ENCODE results near the gene EFNA1.
"Not testable (repeated sequence)": the region's sequence is repeated elsewhere in the genome, so short reads cannot be mapped to it uniquely, and the experiment has no call there.

EFNA1 gene

GRCh38 chr1:155092641-155093040, 35.0 kb upstream of the EFNA1 start:
- no peak for DNase-seq

DNA sequence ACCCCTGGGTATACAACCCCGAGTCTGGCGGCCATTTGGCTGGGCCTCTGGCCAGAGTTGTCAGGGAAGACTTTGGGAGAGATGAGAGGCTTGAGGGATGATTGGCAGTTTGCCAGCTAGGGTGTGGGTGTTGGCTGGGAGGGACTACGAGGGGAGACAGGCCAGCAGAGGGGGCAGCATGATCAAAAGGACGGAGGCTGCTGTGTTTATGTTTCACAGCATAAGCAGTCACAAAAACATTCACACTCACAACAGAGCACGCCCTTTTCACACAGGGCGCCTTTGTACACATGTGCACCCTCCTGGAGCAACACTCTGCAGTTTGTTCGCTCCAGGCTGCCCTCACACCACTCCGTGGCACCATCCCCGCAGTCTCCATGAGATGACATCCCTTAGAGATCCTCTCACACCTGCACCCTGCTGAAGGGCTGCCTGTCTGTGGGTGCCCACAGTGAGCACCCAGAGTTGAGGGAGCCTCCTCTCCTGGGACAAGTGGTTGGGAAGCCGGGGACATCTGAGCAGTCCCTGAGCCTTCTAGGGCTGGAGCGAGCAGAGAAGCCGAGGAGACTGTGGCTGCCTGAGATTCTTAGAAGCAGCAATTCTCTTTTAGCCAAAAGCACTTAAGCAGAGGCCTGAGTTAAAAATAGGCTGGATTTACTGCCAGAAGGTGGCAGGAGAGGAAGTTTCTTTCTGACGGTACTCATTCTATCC, 33.6 kb upstream of the EFNA1 start:
- peak; percentile 64 for DNase-seq

- no peak for DNase-seq
Observed at GRCh38 chr1:155094622-155094948, 33.1 kb upstream of the EFNA1 start.

DNA sequence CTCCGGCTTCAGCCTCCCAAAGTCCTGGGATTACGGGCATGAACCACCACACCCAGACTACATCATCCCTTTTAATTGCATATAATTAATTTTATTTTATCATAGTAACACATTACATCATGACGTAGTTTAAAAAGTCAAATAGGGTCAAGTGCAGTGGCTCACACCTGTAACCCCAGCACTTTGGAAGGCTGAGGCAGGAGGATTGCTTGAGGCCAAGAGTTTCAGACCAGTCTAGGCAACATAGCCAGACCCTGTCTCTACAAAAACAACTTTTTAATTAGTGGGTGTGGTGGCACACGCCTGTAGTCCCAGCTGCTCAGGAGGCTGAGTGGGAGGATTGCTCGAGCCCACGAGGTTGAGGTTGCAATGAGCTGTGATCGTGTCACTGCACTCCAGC, 28.3 kb upstream of the EFNA1 start:
- DNase-seq: no peak

- DNase-seq: no peak
Observed at GRCh38 chr1:155103325-155103724, 24.4 kb upstream of the EFNA1 start.

GRCh38 chr1:155104605-155105534, 22.8 kb upstream of the EFNA1 start:
- no peak for DNase-seq

GRCh38 chr1:155105604-155106011, 22.1 kb upstream of the EFNA1 start:
- no peak for DNase-seq

DNA sequence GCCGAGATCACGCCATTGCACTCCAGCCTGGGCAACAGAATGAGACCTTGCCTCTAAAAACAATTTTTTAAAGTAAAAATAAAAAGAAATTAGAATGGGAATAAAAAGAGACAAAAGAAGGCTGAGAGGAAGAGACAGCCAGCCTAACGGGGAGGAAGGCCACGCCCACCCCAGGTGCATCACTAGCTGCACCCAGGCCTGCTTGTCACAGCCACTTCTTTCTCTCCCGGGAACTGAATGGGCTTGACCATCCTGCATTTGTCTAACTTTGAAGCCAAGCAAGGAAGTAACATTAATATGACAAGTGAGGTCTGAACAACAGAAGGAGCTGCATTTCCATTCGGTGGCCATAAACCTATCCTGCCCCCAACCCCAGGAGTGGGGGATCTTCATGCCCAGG, 20.8 kb upstream of the EFNA1 start:
- DNase-seq: no peak

GRCh38 chr1:155107309-155108264, 20.1 kb upstream of the EFNA1 start:
- no peak for DNase-seq

DNA sequence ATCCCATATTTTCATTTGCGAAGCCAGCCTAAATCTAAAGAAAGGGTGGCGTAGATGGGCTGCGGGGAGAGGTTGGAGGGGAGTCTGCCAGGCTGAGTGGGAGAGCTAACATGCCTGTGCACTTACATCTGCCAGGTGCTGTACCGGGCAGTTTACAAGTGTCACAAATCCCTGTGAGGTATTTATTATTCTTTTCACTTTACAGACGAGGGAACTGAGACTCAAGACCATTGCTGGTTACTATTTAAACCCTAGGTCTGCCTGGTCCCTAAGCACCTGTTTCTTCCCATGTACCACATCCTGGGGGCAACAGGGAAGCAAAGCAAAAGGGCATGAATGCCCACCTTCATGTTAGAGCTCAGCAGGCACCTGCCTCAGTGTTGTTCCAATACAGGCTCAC, 19.4 kb upstream of the EFNA1 start:
- DNase-seq: no peak

DNA sequence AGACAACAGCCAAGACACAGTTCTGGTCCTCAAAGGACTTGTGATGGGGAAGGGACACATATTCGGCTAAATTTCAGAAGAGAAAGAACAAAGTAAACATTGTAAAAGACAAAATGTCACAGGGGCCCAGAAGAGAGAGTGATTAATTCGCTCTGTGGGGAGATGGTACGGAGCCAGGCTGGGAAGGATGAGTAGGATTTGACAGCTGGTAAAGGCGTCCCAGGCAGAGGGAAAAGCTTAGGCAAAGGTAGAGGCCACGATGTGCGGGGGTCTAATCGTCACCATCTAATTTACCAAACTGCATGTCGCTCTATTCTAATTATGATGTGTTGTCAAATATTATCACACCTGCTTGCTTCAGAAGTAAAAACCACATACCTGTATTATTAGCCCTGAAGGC, 17.3 kb upstream of the EFNA1 start:
- DNase-seq: no peak

DNA sequence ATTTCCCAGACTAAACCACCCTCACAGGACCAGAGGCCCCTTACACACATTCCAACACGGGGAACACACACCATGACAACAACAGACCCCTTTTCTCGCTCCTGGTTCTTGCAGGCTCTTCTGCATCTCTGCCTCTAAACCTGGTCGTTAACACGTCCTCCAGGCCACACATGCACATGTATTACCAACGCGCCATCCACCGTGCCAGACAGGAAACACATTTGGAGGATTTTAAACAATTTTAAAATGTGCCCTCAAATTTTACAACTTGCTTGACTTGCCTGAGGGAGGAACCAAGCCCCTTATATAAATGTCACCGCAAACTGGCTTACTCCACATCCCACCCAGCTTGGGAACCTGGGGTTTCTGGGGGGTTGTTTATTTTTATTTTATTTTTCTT, 16.9 kb upstream of the EFNA1 start:
- DNase-seq: no peak

- peak; percentile 51 for DNase-seq
Observed at GRCh38 chr1:155113450-155113980, 14.2 kb upstream of the EFNA1 start.

DNA sequence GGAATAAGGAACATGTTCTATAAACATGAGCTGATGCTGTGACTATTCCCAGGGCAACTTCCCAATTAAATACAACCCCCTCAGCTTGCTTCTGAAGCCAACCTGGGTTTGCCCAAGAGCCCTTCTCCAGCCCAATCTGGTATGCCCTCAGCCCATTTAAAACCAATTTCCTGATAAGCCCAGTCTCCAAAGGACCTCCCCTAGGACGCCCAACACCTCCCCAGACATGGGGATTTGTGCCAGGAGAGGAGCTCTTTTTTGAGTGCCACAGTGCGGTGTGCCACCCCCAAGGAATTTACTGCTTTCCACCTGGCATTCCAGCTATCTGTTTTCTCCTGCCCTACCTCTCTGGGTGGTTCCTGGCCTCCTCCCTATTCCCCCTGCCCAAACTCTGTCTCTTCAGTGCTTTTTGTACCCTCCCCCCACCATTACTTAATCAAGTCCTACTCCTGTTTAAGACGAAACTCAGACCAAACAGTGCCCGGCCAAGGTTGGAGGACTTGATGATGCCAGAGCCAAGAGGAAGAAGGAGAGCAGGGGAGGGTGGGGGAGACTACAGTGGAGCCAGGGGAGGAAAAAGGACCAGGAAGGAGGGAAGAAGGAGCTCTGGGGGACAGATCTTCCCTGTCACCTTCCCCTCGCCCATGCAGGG, 11.4 kb upstream of the EFNA1 start:
- no peak for DNase-seq

GRCh38 chr1:155117610-155118009, 10.1 kb upstream of the EFNA1 start:
- no peak for DNase-seq

DNA sequence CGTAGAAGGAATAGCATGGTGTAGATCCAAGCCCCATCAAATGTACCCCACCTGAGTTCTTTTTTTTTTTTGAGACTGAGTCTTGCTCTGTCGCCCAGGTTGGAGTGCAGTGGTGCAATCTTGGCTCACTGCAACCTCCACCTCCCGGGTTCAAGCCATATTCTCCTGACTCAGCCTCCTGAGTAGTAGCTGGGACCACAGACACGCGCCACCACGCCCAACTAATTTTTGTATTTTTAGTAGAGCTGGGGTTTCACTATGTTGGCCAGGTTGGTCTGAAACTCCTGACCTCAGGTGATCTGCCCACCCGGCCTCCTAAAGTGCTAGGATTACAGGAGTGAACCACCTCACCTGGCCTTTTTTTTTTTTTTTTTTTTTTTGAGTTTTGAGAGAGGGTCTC, 9.6 kb upstream of the EFNA1 start:
- DNase-seq: not testable (repeated sequence)

DNA sequence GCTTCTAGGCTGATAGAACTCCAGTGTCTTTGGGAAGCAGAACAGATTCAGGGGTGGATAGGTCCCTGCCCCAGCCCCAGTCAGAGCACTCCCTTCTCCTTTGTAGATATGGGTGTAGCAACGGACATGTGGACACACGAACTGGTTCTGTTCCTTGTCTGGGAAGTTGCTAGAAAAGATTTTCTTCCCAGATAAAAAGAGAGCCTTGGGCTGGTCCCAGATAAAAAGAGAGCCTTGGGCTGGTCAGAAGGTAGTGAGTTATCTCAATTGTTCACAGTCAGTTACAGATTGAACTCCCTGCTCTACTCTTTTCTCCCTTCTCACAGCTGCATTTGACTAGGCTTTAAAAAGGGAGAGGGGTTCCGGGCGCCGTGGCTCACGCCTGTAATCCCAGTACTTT, 7.4 kb upstream of the EFNA1 start:
- DNase-seq: no peak

DNA sequence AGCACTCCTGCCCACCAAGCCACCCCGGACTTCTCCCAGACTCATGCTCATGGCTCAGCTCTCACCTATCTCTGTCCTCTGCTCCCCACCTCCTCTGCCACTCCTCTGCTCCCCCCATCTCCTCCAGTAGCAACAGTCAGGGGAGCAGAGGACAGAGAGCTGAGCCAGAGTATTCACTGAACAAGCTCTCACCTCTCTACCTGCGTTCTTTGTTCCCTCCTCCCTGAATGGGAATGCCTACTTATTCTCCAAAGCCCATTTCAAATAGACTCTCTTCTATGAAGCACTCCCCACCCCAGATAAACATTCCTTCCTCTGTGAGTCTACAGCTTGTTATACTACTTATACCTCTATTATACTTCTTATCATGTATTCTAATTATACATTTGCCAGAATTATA, 6.4 kb upstream of the EFNA1 start:
- no peak for DNase-seq

DNA sequence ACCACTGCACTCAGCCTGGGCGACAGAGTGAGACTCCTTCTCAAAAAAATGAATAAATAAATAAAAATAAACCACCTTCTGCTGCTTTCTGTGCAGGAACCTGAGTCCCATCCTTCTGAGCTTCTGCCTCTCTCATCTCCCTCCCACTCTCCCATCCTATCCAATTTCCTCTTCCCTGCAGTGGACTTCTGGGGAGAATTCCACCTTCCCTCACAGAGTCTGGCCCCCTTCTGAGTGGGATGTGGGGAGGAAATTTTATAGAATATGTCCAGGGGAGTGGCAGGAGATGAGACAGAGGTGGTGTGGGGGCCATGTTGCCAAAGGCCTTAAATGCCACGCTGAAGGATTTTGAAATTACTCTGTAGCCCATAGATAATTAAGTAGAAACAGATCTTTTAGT, 5.4 kb upstream of the EFNA1 start:
- no peak for DNase-seq

DNA sequence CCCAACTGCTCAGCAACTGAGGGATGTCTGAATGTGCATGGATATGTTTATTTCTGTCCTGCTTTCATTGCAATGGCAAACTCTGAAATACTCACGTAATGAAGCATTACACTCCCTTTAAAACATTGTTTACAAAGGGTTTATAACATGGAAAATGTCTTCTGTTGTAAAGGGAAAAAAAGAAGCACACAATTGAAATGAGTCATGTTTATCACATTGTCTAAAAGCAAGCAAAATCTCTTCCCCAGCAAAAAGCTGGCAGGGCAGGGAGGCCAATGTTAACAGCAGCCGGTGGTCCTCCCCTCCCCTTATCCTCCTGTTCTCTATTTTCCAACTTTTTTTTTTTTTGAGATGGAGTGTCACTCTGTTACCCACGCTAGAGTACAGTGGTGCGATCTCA, 3.9 kb upstream of the EFNA1 start:
- no peak for DNase-seq

GRCh38 chr1:155124503-155125463, 2.9 kb upstream of the EFNA1 start:
- DNase-seq: no peak
